Neural cell (in vitro differentiated cells): ENCODE data around the gene DYNC2H1. TPM values are rescaled to one million over a fixed set of nuclear protein-coding genes. Genes with fewer than 3 reads are reported as not detected.

ENCODE experiments used
- H2AFZ ChIP-seq: fragments of 200-600, 300-800 bp; sonication (generic), shearing (Covaris generic); 2 replicates; pipeline ENCODE4 v1.6.0; 2014; ENCODE audit warnings: low read depth, mild to moderate bottlenecking, antibody characterized with exemption, low read length, moderate library complexity
- H3F3A ChIP-seq: fragments of 200-600 bp; shearing (Covaris generic); 2 replicates; pipeline ENCODE4 v1.6.1; 2016; ENCODE audit warnings: mild to moderate bottlenecking, moderate library complexity, mixed read lengths, antibody characterized with exemption, low read length; ENCODE audit not compliant: insufficient read depth, poor library complexity, severe bottlenecking
- H3K27ac ChIP-seq: fragments of 200-600, 300-800 bp; sonication (generic), shearing (Covaris generic); 2 replicates; pipeline ENCODE4 v1.5.1; 2014; ENCODE audit warnings: mild to moderate bottlenecking, low read length, moderate library complexity
- H3K27me3 ChIP-seq: fragments of 300-800, 200-600 bp; sonication (generic), shearing (Covaris generic); 2 replicates; pipeline ENCODE4 v1.6.0; 2014; ENCODE audit warnings: mild to moderate bottlenecking, low read depth, low read length, moderate library complexity; ENCODE audit not compliant: insufficient read depth
- H3K36me3 ChIP-seq: fragments of 300-800, 200-600 bp; sonication (generic), shearing (Covaris generic); 2 replicates; pipeline ENCODE4 v1.5.1; 2014; ENCODE audit warnings: mild to moderate bottlenecking, antibody characterized with exemption, low read length, moderate library complexity; ENCODE audit not compliant: insufficient read depth
- H3K4me2 ChIP-seq: fragments of 300-800, 200-600 bp; sonication (generic), shearing (Covaris generic); 2 replicates; pipeline ENCODE4 v1.6.0; 2014; ENCODE audit warnings: mild to moderate bottlenecking, low read length
- H3K4me3 ChIP-seq: fragments of 300-800, 200-600 bp; sonication (generic), shearing (Covaris generic); 2 replicates; pipeline ENCODE4 v1.5.1; 2014; ENCODE audit warnings: mild to moderate bottlenecking, low read length, moderate library complexity
- H3K79me2 ChIP-seq: fragments of 200-600 bp; shearing (Covaris generic); replicated peaks from 2 replicates; pipeline ENCODE4 v1.6.0; 2014; ENCODE audit warnings: mild to moderate bottlenecking, low read length, moderate library complexity; ENCODE audit not compliant: insufficient read depth
- H3K9ac ChIP-seq: fragments of 300-800, 200-600 bp; sonication (generic), shearing (Covaris generic); 2 replicates; pipeline ENCODE4 v1.6.1; 2016; ENCODE audit warnings: mild to moderate bottlenecking, low read length, mixed read lengths
- H3K9me2 ChIP-seq: fragments of 200-600 bp; shearing (Covaris generic); 2 replicates; pipeline ENCODE4 v1.6.1; 2016; ENCODE audit warnings: mild to moderate bottlenecking, low read length, mixed read lengths; ENCODE audit not compliant: insufficient read depth
- H3K9me3 ChIP-seq: fragments of 200-600, 300-800 bp; sonication (generic), shearing (Covaris generic); 2 replicates; pipeline ENCODE4 v1.6.1; 2016; ENCODE audit warnings: mild to moderate bottlenecking, mixed run types, low read length, moderate library complexity, mixed read lengths
- H4K20me1 ChIP-seq: fragments of 200-600 bp; shearing (Covaris generic); 2 replicates; pipeline ENCODE4 v1.6.1; 2016; ENCODE audit warnings: mild to moderate bottlenecking, mixed run types; ENCODE audit not compliant: insufficient read depth
- CTCF ChIP-seq: fragments of 450-650 bp; IDR thresholded peaks from 2 replicates; pipeline ENCODE4 v1.5.1; 2014; ENCODE audit warnings: antibody characterized with exemption, mild to moderate bottlenecking, moderate library complexity; ENCODE audit not compliant: poor library complexity, severe bottlenecking
- EP300 ChIP-seq: fragments of 450-650 bp; conservative IDR thresholded peaks from 2 replicates; pipeline ENCODE4 v1.6.1; 2014; ENCODE audit warnings: antibody characterized with exemption, mild to moderate bottlenecking, moderate library complexity; ENCODE audit not compliant: poor library complexity, severe bottlenecking
- EZH2 ChIP-seq: fragments of 200-600, 300-800 bp; shearing (Covaris generic), sonication (generic); IDR thresholded peaks from 2 replicates; pipeline ENCODE4 v1.6.1; 2014; ENCODE audit warnings: antibody characterized with exemption, low read length, borderline replicate concordance, mild to moderate bottlenecking; ENCODE audit not compliant: insufficient read depth, poor library complexity, severe bottlenecking
- MXI1 ChIP-seq: fragments of 450-650 bp; conservative IDR thresholded peaks from 2 replicates; pipeline ENCODE4 v1.6.1; 2014; ENCODE audit warnings: antibody characterized with exemption, mild to moderate bottlenecking; ENCODE audit not compliant: poor library complexity, severe bottlenecking
- POLR2AphosphoS5 ChIP-seq: IDR thresholded peaks from 2 replicates; pipeline ENCODE4 v1.6.1; 2012
- RAD21 ChIP-seq: fragments of 450-650 bp; conservative IDR thresholded peaks from 2 replicates; pipeline ENCODE4 v1.6.1; 2014; ENCODE audit warnings: antibody characterized with exemption, mild to moderate bottlenecking, moderate library complexity
- SMC3 ChIP-seq: fragments of 450-650 bp; conservative IDR thresholded peaks from 2 replicates; pipeline ENCODE4 v1.6.1; 2014; ENCODE audit warnings: antibody characterized with exemption, mild to moderate bottlenecking, moderate library complexity; ENCODE audit not compliant: poor library complexity
- TAF1 ChIP-seq: IDR thresholded peaks from 2 replicates; pipeline ENCODE4 v1.6.1; 2012; ENCODE audit warnings: low read depth
- polyA plus RNA-seq: library from polyadenylated mRNA; depleted of rRNA; stranded (reverse); fragments of >200 nt; gene quantifications from 2 replicates; pipeline ENCODE4 v1.2.3, GENCODE V29; 2014
- TF ChIP-seq, protein P1 (sequence below): IDR thresholded peaks from 2 replicates; pipeline ENCODE4 v1.6.1; 2012; ENCODE audit warnings: borderline replicate concordance

The DYNC2H1 gene
- polyA plus RNA-seq, 1 donor from 2014 or later, result 14.1 TPM

- H3K4me3 ChIP-seq, result no peak overlapping the region
- H3K9me3 ChIP-seq, result no peaks in the 10 kb centered on the region
- no peak overlapping the region for H3K27ac ChIP-seq
- no peaks in the 10 kb centered on the region for H3K36me3 ChIP-seq
- no peak overlapping the region for H3K9ac ChIP-seq
- TF ChIP-seq RAD21 (no peak), EZH2 (no peak), EP300 (no peak), POLR2AphosphoS5 (no peak)
- TF ChIP-seq, protein P1, sequence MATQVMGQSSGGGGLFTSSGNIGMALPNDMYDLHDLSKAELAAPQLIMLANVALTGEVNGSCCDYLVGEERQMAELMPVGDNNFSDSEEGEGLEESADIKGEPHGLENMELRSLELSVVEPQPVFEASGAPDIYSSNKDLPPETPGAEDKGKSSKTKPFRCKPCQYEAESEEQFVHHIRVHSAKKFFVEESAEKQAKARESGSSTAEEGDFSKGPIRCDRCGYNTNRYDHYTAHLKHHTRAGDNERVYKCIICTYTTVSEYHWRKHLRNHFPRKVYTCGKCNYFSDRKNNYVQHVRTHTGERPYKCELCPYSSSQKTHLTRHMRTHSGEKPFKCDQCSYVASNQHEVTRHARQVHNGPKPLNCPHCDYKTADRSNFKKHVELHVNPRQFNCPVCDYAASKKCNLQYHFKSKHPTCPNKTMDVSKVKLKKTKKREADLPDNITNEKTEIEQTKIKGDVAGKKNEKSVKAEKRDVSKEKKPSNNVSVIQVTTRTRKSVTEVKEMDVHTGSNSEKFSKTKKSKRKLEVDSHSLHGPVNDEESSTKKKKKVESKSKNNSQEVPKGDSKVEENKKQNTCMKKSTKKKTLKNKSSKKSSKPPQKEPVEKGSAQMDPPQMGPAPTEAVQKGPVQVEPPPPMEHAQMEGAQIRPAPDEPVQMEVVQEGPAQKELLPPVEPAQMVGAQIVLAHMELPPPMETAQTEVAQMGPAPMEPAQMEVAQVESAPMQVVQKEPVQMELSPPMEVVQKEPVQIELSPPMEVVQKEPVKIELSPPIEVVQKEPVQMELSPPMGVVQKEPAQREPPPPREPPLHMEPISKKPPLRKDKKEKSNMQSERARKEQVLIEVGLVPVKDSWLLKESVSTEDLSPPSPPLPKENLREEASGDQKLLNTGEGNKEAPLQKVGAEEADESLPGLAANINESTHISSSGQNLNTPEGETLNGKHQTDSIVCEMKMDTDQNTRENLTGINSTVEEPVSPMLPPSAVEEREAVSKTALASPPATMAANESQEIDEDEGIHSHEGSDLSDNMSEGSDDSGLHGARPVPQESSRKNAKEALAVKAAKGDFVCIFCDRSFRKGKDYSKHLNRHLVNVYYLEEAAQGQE, result no peak
- H4K20me1 ChIP-seq, result no peaks in the 10 kb centered on the region
- H3K9me2 ChIP-seq, result no peaks in the 10 kb centered on the region
- no peaks in the 10 kb centered on the region for H3K27me3 ChIP-seq
- H2AFZ ChIP-seq, result no peak overlapping the region
- no peak overlapping the region for H3K4me2 ChIP-seq
- no peaks in the 10 kb centered on the region for H3F3A ChIP-seq
- H3K79me2 ChIP-seq, result no peaks in the 10 kb centered on the region
Measured at GRCh38 chr11:103364687-103365086, 255.5 kb downstream of the DYNC2H1 start.

DNA sequence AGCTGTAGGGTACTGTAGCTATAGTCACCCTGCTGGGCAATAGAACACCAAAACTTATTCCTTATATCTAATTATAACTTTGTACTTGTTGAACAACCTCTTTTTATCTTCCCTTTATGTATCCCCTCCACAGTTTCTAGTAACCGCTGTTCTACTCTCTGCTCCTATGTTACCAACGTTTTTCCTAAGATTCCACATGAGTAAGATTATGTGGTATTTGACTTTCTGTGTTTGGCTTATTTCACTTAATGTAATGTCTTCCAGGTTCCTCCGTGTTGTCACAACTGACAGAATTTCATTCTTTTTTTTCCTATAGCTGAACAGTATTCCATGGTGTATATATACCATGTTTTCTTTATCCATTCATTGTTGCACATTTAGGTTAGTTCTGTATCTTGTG lies 258.4 kb downstream of the DYNC2H1 start:
- no peaks in the 10 kb centered on the region for H3K9me3 ChIP-seq
- H3K4me3 ChIP-seq, result no peak overlapping the region
- H3K27ac ChIP-seq, result no peak overlapping the region
- H4K20me1 ChIP-seq, result no peaks in the 10 kb centered on the region
- H3F3A ChIP-seq, result no peaks in the 10 kb centered on the region
- no peaks in the 10 kb centered on the region for H3K36me3 ChIP-seq
- no peaks in the 10 kb centered on the region for H3K27me3 ChIP-seq
- no peaks in the 10 kb centered on the region for H3K9me2 ChIP-seq
- no peak overlapping the region for H3K4me2 ChIP-seq
- H3K9ac ChIP-seq, result no peak overlapping the region
- TF ChIP-seq RAD21 (no peak), EZH2 (no peak), SMC3 (no peak)
- H3K79me2 ChIP-seq, result no peaks in the 10 kb centered on the region
- no peak overlapping the region for H2AFZ ChIP-seq

GRCh38 chr11:103368145-103368544 lies 258.9 kb downstream of the DYNC2H1 start:
- Histone ChIP-seq H4K20me1 (no peaks in the 10 kb centered on the region), H3K27ac (no peak overlapping the region), H3K9me2 (no peaks in the 10 kb centered on the region), H3K79me2 (no peaks in the 10 kb centered on the region), H2AFZ (no peak overlapping the region), H3F3A (no peaks in the 10 kb centered on the region), H3K9ac (no peak overlapping the region), H3K9me3 (no peaks in the 10 kb centered on the region), H3K4me2 (no peak overlapping the region), H3K36me3 (no peaks in the 10 kb centered on the region), H3K4me3 (no peak overlapping the region), H3K27me3 (no peaks in the 10 kb centered on the region)
- TF ChIP-seq EP300 (no peak), CTCF (no peak), EZH2 (no peak), SMC3 (no peak), TAF1 (no peak), RAD21 (no peak), POLR2AphosphoS5 (no peak), MXI1 (no peak)
- TF ChIP-seq, protein P1, result no peak
